Hematopoietic multipotent progenitor cell (in vitro differentiated cells): ENCODE results near the gene GTSE1. TPM values are rescaled to one million over a fixed set of nuclear protein-coding genes. Genes with fewer than 3 reads are reported as not detected.

ENCODE experiments used
- DNase-seq, 3 donors: peaks; one replicate each; pipeline ENCODE4 v3.0.0-alpha.2; 2011 to 2015; ENCODE audit warnings: low read depth in 2 of 3, low spot score in 2 of 3
- total RNA-seq: library from RNA; depleted of rRNA; stranded (reverse); fragments of >200 nt; gene quantifications from one replicate; pipeline ENCODE4 v1.2.3, GENCODE V29; 2012

Gene GTSE1
- total RNA-seq, 1 donor = 1.6 TPM

DNA sequence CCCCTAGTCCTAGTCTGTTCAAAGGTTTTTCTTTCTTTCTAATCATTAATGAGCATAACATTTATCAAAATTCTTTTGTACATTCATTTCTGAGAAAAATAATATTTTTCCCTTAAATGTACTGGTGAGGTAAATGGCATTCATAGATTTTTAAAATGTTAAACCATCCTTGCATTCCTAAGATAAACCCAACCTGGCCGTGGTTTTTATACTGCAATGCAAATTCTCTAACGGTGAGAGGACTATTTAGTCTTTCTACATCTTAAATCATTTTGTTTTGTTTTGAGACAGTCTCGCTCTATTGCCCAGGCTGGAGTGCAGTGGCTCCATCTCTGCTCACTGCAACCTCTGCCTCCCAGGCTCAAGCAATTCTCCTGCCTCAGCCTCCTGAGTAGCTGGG lies 79.4 kb downstream of the GTSE1 start:
- no peak for DNase-seq

DNA sequence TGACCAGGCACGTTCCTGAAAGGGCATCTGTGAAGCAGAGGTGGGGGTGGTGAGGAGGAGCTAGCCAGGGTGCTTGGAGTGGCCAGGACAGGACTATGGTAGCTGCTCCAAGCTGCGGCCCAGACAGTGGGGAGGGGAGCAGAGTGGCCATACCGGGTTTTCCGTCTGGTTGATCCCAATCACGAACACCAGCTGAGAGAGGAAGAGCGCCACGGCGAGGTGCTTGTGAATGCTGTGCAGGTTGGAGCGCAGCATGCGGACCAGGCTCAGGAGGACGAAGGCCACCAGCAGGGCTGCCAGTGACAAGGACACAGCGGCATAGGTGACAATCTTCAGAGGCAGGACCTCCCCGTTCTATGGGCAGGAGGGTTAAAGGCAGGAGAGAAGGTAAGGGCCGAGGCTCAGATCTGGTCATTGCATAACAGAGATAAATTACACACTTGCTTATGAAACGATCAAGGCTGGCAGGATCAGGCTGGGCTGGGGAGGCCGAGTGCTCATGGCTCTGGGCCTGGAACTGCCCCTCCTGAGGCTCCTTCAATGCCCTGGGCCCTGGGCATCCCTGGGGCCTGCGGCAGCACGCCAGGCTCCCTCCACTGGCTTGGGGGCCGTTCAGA lies 80.3 kb downstream of the GTSE1 start:
- DNase-seq = no peak

DNA sequence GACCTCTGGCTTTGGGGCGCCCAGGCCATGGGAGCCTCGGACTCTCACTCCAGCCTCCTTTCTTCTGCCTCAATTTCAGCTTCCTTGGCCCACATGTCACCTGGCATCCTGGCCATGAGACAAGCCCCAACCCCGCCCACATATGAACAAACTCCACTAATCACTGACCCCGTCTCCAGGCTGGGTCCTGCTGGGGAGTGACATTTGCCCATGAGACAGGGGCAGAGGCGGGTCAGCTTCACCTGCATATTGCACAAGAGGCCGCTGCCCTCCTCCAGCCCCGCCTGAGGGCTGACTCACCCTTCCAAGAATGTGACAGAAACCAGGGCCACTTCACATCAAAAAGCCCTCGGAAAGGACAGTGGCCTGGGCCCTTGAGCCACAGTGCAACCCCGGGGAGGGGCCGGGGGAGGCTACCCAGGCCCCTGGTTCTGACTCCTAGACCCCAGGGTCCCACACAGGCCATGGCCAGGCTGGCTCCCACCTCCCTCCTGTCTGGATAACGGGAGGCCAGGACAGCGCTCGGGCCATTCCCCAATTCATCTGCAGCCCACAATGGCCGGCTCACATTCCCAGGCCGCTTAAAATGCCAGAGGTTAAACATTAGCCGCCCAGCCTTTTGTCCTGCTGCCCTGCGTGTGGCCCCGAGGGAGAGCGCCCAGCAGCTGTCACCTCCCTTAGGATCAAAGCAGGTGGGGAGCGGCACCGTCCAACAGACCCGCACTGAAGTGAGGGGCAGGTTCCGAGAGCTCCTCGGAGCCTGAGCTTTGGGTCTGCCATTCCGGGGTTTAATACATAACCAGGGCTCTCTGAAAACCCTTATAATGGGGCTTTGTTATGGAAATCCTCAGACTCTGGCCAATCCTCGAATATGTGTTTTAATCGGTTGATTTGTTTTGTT lies 81.1 kb downstream of the GTSE1 start:
- DNase-seq = no peak

DNA sequence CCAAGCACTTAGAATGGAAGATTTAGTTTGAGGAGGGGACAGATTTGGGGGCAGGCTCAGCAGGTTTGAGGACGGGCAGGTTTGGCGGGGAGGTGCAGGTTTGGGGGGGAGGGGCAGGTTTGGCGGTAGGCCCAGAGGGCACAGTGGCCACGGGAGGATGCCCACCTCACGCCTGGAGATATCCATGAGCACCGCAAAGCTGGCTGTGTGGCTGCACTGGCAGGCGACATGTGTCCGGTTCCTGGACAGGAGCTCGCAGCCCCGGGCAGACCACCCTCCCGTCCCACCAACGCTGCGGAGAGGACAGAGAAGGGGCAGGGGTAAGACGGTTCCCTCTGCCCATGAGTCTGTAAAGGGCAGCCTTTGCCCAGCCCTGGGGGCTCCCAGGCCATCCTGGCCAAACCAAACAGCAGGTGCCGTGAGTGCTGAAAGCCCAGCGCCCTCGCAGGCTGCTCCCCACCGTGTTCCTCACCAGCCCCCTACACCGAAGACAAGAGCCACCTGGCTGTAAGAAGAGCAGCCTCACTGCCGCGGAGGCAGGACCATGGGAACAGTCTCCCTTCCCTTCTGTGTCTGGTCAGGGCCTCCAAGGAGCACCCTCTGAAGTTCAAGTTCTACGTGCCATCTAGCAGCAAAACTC lies 81.9 kb downstream of the GTSE1 start:
- no peak for DNase-seq

DNA sequence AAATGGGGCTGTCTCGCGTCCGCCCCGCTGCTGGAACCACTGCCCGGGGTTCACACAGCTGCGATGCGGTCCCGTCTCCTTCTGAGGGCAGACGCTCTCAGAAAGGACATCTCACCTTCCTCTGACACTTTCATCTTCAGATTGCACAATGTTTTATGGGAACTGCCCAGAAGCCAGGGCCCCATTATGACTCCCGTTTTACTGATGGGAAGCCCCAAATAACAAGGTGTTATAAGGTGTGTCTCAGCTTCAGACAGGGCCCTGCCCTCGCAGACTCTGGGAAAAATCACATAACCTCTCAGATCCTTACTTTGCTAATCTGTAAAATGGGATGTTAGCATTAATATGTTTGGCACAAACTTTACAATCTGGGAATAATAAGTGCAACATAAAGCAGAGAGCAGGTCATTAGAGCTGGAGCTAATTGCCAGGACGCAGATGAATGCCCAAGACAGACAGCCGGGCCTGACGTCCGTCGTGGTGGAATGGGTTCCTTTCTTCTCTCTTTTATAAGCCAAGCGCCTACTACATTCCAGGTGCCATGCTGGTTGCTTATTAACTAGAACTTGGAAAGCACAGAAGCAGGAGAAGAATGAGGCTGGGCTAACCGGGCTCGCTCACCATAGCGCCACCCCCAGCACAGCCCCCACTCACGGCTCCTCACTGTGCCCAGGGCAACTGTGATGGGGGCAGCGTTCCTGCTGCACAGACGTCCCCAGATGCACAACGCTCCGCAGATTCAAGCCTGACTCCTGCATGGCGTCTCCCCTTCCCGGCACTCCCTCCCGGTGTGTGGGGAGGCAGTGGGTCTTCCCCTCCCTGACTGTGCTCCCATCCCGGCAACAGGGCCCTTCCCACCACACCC lies 82.6 kb downstream of the GTSE1 start:
- no peak for DNase-seq

DNA sequence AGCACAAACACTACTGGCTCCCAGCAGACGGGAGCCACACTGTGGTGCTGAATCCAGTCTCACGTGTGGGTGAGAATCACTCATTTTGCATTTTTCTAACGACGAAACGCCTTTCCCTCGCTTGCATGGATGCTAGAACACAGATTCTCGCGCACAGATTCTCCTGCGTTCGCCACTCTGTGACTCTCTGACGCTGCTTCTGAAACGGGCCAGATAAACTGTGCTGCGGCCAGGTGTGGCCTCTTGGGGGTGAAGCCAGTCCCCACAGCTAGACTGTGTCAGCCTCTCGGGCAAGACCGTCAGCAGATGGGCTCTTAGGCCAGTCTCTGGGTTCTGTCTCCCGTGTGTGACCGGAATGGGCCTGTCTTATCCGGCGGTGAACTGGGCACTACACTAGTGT lies 83.4 kb downstream of the GTSE1 start:
- DNase-seq = no peak

Other genes with a start within 250 kb of the GTSE1 start
- 12.7 TPM for gene PPARA, start 146.3 kb upstream of the GTSE1 start, total RNA-seq
- gene CDPF1, start 46.6 kb upstream of the GTSE1 start, total RNA-seq = 18.9 TPM
- under 0.01 TPM for gene PKDREJ, start 33.5 kb upstream of the GTSE1 start, total RNA-seq
- 39.3 TPM for gene TTC38, start 28.9 kb upstream of the GTSE1 start, total RNA-seq
- 29.1 TPM for gene TRMU, start 38.8 kb downstream of the GTSE1 start, total RNA-seq
- 1.3 TPM for gene CELSR1, start 240.8 kb downstream of the GTSE1 start, total RNA-seq